ENCODE results near the gene MRTFA.

MRTFA gene

DNA sequence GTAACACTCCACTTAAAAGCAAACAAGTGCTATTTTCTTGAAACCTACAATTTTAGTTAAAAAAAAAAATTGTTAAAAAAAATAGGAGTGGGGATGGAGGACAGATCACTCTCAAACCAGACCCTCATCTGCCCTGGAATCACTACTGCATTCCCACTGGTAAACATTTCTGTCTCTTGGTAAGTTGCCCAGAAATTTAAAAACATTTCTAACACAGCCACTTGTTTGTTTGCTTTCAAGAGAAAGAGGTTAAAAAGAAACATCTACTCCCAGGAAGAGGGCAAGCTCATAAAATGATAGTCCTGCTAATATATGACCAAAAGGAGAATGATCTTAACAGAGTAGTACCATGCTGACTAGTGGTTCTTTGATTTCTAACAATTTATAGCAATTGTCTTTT is 182.8 kb downstream of the MRTFA start:
- DNase-seq (ENCODE audit: low read depth) = peak; percentile 22
- H3K4me3 ChIP-seq (ENCODE audit: low read length) = no peak overlapping the region
- TF ChIP-seq, protein P1, sequence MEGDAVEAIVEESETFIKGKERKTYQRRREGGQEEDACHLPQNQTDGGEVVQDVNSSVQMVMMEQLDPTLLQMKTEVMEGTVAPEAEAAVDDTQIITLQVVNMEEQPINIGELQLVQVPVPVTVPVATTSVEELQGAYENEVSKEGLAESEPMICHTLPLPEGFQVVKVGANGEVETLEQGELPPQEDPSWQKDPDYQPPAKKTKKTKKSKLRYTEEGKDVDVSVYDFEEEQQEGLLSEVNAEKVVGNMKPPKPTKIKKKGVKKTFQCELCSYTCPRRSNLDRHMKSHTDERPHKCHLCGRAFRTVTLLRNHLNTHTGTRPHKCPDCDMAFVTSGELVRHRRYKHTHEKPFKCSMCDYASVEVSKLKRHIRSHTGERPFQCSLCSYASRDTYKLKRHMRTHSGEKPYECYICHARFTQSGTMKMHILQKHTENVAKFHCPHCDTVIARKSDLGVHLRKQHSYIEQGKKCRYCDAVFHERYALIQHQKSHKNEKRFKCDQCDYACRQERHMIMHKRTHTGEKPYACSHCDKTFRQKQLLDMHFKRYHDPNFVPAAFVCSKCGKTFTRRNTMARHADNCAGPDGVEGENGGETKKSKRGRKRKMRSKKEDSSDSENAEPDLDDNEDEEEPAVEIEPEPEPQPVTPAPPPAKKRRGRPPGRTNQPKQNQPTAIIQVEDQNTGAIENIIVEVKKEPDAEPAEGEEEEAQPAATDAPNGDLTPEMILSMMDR (conservative IDR thresholded peaks at IDR 0.05; ENCODE audit: low read length) = no peak

DNA sequence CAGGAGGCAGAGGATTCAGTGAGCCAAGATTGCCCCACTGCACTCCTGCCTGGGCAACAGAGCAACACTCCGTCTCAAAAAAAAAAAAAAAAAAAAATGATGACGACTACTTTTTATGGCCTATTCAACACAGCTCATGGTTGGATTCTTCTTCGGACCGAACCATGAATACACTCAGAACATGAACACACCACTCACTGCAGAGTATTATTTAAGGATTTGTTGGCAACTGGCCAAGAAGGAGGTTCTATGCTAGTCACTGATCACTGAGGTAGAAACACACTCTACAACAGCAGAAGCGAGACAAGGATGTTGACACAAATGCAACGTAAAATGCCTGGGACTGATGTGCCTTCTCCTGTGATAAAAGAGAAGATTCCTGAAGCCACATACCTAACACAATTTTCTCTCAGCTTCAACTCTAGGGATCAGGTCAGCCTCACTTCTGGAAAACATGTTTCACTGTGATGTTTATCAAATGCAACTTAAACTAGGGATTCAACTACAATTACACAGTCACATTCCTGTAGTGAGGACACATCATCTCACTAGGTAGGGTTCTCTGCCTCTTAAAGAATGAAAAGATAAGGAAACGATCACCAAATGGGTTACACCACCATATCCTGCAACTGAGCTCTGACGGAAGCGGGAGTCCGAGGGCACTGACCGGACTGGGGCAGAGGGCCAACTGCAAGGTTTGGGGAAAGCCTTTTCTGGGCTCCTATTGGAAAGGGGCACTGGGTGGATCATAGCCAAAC is 183.6 kb downstream of the MRTFA start:
- no peak for DNase-seq (ENCODE audit: low read depth)
- TF ChIP-seq, protein P1 (conservative IDR thresholded peaks at IDR 0.05; ENCODE audit: low read length) = no peak
- no peak overlapping the region for H3K4me3 ChIP-seq (ENCODE audit: low read length)

DNA sequence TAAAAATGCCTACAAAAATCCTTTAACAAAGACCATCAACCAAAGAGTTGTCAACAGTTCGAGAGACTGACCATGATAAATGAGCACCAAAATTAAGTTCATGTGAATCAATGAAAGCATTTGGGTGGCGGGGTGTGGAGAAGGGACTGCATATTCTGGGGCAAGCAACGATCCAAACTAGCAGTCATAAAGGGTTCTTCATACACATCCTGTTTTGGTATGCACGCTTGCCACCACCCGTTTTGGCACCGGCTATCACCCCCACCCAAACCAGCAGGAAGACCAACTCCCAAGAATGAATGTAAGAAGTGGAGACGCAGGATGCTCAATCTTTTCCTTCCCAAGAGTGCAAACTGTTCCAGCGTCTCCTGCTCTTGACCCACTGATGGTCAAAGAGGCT is 185.3 kb downstream of the MRTFA start:
- DNase-seq (ENCODE audit: low read depth) = peak; percentile 75
- TF ChIP-seq, protein P1 (conservative IDR thresholded peaks at IDR 0.05; ENCODE audit: low read length) = no peak
- H3K4me3 ChIP-seq (ENCODE audit: low read length) = no peak overlapping the region

DNA sequence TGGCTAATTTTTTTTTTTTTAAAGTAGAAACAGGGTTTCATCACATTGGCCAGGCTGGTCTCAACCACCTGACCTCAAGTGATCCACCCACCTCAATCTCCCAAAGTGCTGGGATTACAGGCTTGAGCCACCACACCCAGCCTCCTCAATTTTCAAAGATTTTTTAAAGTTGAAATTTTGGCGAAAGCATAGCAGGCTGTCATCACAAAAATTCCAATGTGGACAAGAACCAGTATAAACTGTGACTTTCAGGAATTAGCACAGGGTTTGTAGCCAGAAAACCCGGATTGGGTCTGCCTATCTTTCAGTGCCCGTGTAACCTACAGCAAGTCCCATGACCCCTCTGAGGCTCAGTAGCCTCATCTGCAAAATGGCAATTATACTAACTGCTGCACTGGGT is 185.9 kb downstream of the MRTFA start:
- DNase-seq (ENCODE audit: low read depth) = peak; percentile 22
- TF ChIP-seq, protein P1 (conservative IDR thresholded peaks at IDR 0.05; ENCODE audit: low read length) = no peak
- no peak overlapping the region for H3K4me3 ChIP-seq (ENCODE audit: low read length)

DNA sequence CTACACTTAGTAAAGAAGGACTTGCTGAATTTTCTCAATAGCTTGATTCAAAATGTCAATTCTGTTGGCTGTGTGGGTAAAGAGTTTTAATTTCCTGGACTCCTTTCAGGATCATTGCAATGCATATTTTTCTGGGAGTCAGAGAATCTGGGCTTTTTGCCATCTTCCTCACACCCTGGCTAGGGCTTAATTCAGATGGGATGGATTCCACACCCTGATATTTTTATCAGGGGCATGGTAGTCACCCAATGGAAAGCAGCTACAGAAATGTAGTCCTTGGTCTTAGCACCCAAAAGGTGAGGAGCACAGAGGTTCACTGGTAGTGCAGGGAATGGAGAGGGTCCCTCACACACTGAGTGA is 186.9 kb downstream of the MRTFA start:
- no peak overlapping the region for H3K4me3 ChIP-seq (ENCODE audit: low read length)
- DNase-seq (ENCODE audit: low read depth) = peak; percentile 81
- TF ChIP-seq, protein P1 (conservative IDR thresholded peaks at IDR 0.05; ENCODE audit: low read length) = no peak

DNA sequence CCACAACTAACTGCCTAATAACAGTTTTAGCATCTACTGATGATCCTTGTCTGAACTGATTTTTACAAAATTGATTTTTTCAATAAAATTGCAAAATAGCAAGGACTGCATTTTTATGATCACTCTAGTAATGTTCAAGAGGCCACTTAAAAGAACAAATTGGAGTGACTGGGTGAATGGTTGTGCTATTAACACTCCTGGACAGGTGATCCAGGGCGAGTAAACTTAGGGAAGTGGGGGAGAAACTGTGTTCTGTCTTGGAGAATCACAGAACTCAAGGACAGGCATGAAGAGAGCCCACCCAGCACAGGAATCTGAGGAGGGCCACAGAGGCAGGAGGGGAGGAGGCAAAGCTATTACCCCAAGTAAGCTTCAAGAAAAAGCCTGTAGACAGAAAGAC is 190.3 kb downstream of the MRTFA start:
- TF ChIP-seq, protein P1 (conservative IDR thresholded peaks at IDR 0.05; ENCODE audit: low read length) = no peak
- no peak overlapping the region for H3K4me3 ChIP-seq (ENCODE audit: low read length)
- no peak for DNase-seq (ENCODE audit: low read depth)

DNA sequence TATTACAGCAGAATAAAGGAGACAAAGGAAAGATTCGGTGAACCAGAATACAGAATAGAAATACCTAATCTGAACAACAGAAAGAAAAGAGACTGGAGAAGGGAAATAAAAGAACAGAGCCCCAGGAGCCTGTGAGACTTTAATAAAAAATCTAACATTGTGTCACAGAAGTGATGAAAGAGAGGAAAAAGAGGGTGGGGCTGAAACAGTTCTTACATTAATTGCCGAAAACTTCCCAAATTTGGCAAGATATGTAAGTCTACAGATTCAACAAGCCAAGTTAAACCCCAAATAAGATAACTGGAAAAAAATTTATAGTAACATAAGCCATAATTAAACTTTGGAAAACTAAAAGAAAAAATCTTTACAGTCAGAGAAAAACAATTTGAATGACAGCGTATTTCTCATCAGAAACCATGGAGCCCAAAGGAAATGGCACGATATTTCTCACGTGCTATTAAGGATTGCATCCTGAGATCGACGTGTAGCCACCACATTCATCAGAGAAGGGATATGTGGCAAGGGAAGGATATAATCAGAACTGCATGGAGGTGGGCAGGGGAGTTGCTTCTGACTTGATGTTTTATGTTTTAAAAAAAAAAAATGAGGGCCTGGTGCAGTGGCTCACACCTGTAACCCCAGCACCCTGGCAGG is 192.2 kb downstream of the MRTFA start:
- H3K4me3 ChIP-seq (ENCODE audit: low read length) = no peak overlapping the region
- DNase-seq (ENCODE audit: low read depth) = no peak
- TF ChIP-seq, protein P1 (conservative IDR thresholded peaks at IDR 0.05; ENCODE audit: low read length) = no peak
